Measurements from ENCODE around the gene REG3A.

Gene REG3A

DNA sequence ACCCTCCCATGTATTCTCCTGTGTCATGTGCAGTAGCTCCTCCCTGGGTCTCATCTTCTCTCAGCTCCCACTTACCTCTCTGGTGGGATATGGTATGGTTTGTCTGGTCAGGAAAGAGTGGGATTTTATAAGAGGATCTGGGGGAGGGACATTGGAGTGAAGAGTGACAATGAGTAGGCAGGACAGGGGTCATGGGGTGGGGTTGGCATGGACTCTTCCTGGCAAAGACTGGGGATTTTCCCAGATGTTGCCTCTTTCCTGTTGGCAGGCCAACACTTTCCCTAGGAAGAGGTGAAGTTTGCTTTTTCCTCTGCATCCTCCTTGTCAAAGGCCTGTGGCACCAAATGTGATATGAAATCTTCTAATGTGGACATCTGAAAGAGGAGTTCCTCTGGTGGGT is at the start of gene REG3A:
Gene REG3A, minus strand, starts transcription at position 101 of the 400 bp plus-strand sequence. CDS start 348 bp downstream, outside the sequence.
- no peak for DNase-seq

DNA sequence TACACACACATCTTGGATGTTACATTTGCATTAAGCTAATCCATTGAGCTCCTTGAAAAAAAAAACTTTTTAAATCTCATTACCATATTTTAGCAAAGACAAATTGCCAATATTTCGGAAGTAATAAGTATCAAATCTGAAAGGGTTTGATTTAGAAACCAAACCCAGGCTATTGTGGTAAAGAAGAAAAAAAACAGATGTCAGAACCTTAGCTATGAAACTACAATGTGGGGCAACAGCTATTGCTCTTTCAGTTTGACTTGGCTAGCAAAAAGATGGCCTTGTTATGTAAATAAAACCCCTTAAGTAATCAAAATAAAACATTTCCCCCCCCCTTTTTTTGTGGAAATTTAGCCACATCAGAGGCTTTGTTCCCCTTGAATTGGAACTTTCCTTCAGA is 41.2 kb upstream of the REG3A start:
- no peak for DNase-seq

DNA sequence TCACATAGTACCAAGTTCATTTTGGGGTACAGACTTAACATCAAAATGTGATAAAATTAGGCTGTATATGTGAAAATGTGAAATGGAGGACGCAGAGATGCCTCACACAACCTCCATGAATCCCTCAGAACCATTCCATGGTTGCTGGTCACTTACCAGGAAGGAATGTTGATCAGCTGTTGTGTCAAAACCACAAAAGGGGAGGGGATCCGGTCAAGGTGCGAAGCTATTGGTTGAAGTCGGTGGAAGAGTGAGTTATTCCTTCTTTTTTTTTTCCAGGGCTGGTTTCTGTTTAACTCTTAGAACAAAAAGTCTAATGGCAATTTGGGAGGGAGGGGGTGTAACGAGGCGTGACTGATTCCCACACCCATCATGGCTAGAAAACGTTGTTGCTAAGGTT is 32.3 kb upstream of the REG3A start:
- no peak for DNase-seq

DNA sequence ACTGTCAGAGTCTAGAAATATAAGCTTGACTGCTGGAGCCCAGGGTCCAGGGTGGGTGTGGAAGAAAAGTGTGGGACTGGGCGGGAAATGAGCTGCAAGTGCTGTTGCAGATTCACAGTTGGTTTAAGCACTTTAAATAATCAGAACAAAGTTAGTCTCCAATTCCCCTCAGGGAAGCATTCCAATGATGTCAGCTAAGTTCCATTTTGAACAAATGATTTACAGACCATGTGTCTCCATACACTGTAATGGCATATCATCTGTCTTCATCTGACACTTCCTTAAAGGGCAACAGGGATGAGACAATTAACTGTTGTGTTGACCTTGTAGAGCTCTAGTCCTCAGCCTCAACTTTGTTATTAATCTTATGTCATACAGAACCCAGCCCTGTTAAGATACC is 31.5 kb upstream of the REG3A start:
- no peak for DNase-seq

DNA sequence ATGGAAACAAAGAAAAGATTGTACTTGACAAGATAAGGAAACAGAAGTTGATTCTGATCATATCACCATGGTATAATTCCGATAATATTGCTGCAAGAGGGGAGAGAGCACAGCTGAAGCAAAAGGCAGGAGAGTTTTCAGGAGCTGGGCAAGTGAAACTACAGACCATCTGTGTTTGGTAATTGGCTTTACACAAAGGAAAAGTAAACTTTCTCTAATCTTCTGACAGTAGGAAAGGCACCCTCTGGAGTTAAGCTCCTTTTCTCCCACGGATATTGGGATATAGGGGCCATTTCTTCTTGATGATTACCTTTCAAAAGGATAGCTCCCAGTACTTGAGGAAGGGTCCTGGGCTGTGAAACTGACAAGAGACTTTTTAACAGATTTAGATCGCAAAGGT is 29.9 kb upstream of the REG3A start:
- no peak for DNase-seq

DNA sequence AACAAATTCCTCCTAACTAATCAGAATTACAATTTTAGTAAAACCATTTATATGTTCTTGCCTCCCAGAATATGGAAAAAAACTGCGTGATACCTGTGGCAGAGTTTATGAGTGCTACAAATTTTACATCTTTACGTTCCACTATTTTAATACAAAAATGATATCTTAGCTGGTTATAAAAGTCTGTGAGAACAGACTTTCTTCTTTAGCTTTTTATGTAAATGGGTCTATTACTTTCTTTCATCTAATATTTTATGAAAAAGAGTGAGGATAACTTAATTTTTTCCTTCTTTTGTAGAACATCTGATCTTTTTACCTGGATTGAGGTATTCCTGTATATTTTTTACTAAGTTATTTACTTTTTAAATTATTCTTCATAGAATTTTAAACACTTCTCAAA is 22.1 kb upstream of the REG3A start:
- DNase-seq = no peak

DNA sequence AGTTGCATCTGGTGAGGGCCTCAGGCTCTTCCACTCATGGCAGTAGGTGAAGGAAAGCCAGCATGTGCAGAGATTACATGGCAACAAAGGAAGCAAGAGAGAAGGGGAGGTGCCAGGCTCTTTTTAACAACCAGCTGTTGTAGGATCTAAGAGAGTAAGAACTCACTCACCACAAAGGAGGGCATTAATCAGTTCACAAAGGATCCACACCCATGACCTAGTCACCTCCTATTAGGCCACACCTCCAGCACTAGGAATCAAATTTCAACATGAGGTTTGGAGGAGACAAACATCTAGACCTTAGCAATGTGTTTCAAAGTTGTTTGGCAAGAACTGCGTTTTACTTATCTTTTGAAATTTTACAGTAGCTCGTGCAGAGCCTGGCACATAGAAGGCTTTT is 20.5 kb upstream of the REG3A start:
- no peak for DNase-seq

DNA sequence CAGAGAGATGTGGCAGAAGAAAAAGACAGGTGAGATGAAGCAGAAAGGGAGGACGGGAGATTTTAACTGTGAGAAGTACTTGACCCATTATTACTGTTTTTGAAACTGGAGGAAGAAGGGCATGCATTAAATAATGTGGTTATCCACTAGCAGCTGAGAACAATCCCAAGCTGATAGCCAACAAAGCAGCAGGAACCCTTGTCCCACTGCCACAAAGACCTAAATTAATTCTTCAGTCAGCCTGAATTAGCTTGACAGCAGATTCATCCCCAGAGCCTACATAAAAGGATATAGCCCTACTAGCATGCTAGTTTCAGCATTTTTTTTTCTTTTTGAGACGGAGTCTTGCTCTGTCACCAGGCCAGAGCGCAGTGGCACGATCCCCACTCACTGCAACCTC is 19.5 kb upstream of the REG3A start:
- DNase-seq = no peak

DNA sequence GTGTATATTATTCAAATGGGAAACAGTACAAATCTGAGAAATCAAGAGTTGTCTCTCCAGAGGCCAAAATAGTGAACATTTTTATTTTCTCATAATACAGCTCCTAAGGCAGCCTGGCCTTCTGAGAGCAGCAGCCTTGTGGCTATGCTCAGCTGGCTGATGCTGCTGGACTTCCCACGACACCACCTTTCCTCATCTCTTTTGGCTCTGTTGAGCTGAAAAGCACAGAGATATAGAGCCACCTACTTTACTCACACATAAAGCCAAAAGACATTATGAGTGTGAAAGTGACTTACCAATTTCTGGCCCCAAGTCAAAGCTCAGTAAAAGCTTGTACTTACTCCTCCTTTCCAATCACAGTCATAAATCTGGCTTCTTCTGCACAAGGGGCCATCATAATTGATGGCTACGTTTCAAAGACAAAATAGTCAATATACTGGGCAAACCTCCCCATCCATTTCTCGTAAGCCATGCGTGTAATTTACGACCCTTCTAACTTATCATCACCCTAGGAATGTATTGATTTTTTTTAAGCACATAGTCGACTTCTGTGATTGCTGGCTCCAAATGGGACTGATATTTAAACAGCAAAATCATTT is 18.6 kb upstream of the REG3A start:
- DNase-seq = no peak

DNA sequence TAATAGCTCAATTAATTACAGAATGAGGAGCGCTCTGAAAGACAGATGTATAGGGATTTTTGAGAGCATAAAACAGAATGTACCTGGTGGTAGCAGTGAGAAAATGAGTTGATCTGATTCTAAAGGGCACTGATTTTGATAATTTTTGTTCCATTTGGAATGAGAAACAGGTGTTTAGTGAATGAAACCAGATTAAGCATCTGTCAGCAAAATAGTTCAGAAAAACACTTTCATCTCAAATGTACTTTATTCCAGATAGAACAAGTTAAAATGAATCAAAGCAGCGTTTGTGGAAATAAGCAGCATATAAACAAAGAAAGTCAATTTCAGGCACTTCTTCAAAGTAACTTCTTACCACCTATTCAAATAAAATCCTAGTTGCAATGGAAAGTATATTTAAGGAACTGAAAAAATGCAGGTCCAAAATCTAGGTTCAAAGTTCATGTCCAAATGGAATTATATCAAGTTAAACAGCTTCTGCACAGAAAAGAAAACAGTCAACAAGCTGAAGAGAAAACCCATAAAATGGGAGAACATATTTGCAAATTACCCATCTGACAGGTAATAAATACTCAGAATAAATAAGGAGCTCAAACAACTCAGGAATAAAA is 11.9 kb upstream of the REG3A start:
- DNase-seq = no peak

DNA sequence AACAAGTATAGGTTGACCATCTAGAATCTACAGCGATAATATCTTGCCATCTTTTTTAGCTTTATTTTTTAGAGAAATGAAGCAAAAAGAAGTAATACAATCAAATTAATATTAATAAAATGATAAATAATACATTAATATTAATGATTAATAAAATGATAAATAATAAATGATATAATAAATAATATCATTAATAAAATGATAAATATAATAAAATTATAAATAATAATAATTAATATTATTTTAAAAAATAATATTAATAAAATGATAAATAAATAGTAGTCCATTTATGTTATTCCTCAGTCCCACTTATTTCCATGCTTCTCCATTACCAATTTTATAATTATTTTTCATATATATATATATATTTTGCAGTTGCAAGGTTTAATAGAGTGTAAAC is 3.2 kb upstream of the REG3A start:
- DNase-seq = no peak

DNA sequence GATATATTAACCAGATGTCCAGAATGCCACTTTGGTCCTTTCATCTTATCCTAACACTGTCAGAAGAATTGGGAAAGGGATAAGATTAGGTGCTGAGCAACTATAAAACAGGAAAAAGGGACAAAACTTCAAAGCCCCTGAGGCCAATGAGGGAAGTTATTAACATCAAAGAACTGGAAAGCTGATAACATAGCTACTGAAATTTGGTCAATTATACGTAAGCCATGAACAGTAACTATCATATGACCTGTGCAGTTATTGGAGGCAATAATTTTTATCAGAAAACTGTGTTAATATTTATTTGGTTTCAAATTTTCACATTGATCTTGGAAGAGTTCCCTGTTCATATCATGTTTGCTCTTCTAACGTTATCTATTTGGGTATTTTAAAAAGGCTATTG is 2.6 kb upstream of the REG3A start:
- DNase-seq = no peak

DNA sequence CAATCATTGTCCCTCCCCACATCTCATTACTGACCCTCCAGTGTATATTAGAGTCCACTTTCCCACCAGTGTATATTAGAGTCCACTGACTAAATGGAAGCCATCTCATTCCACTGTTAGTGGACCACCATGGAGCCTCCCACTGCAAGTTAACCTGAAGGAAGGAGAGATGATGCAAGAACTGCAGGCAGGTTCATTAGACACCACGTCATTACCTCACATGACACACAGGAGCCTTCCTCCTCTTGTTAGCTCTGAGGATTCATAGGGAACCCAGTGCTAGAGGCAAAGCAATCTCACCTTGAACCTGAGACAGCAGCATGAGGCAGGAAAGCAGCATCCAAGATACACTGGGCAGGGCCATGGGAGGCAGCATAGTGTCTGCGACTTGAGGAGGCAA is 523 bp downstream of the REG3A start:
- no peak for DNase-seq

DNA sequence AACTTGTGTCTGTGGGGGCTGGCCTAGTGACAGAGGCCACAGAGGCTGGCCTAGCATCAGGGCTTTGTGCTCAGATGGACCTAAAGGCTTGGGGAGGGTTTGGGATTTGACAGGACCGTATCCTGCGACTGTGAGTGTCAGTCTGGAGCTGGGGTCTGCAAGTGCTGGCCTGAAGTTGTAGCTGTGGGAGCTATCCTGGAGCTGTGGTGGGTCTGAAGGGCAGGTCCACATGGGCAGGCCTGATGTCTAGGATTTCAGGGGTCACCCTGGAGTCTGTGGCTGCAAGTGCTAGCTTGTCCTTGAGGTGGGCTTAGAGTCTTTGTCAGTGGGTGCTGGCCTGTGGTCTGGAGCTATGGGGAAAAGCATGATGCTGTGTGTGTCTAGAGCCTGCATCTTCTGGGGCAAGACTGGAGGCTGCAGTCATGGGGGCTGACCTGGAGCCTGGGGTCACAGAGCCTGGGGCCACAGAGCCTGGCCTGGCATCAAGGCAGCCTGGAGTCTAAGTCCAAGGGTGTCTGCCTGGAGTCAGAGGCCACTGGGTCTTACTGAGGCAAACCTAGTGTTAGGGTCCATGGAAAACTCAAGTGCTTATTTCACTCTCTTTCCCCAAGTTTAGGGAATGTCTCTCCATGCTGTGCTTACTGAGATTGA is 3.6 kb downstream of the REG3A start:
- DNase-seq = no peak

DNA sequence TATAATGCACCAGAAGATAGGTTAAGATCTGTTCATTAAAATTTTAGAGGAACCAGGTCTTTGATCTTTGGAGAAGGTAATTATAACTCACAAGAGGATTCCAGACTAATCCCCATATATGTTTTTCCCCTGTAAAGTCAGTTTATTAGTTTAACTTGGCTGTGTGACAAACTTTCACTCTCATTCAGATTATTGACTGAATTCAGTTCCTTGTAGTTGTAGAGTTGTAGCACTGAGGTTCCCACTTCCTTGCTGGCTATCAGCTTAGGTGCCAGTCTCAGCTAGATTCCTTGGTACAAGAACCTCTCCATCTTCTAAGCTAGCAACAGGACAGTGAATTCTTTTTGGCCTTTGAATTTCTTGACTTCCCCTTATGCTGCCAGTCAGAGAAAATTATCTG is 20.1 kb downstream of the REG3A start:
- DNase-seq = no peak

DNA sequence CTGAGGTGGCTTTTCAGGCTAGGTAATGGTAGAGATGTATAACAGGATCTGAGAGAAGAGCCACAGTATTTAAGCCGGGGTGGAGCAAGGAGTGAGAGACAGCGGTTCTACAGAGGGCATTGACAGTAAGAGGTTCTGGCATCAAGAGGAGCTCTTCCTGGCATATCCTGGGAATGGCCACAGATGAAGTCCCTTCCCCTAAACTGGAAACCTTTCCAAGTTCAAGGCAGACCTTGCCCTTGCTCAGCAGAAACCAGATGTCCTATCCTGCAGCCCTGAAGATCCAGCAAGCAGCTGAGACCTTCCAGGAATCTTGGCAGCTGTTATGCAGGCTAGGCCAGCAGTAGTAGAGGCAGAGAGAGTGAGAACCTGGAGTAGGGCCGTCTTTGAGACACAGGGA is 21.2 kb downstream of the REG3A start:
- DNase-seq = no peak

DNA sequence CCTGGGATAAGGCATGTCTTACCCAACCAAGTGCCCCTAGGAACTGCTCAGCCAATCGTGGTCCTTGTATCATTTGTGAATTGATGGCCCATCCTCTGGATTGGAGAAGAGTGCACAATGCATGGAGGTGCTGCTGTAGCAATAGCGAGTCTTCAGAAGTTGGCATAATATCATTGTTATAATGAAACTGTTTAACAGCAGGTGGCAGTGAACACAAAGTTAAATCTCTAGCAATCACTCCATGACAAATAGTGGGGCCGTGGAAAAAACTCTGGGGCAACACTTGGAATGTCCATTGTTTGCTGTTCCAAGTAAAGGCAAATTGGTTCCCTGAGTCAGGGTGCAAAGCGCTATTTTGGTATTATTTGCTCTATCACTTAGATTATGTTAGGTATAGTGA is 27.9 kb downstream of the REG3A start:
- DNase-seq = no peak

DNA sequence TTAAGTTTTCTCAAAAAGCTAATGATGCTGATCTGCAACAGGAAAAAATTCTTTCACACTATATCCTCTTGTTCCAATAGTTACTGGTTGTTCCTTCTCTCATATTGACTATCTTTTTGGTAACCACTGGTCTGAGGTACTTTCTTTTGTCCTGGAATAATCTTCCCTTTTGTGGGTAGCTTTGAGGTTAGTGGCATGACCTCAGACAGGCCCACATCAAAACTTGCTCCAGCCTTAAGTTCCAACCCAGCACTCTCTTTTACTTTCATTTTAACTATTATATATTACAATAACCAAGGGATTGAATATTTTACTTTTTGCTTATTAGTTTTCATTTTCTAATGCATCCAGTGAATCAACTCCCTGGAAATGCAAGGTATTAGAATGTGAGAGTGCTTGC is 29.7 kb downstream of the REG3A start:
- DNase-seq = no peak

DNA sequence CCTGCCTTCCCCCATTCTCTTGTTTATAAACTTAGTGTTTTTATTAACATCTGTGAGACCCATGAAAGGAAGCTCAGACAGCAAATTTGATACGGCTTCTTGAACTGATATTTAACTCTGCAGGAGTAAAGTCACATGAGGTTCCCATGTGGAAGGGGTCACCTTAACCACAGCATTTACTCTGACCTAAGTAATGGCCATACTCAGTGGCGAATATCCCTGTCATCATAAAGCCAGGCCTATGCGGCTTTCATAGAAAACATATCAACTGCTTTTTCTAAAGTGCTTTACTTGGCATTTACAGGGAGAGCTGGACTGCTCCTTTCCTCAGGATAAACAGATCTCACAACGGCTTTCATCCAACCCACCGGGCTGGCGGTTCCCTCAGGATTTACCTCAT is 30.3 kb downstream of the REG3A start:
- DNase-seq = no peak

DNA sequence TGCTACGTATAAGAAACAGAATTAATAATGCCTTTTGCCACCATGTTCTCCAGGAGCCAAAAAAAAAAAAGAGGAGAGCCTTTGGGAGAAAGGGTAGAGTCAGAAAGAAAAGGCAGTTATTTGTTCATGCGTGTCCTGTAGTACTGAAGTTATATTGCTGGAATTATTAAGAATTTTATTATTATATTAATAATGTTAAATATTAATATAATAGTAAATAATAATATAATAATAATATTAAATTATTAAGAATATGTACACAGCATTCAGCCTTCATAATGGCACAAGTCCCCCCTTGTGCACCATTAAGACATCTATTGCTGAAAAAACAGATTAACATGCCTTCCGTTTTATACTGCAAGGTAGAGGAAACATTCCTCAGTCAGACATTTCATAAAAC is 31.1 kb downstream of the REG3A start:
- no peak for DNase-seq

DNA sequence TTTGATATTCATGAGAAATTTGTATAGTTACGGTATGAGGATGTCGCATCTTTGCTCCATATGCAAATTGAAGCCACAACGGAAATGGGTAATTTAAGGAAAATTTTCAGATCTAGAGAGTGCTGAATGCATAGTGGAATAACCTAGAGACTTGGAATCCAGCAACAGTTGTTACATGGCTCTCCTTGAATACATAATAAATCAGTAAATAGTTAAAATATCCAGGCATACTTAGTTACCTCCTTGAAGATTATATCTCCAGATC is 33.9 kb downstream of the REG3A start:
- DNase-seq = no peak

DNA sequence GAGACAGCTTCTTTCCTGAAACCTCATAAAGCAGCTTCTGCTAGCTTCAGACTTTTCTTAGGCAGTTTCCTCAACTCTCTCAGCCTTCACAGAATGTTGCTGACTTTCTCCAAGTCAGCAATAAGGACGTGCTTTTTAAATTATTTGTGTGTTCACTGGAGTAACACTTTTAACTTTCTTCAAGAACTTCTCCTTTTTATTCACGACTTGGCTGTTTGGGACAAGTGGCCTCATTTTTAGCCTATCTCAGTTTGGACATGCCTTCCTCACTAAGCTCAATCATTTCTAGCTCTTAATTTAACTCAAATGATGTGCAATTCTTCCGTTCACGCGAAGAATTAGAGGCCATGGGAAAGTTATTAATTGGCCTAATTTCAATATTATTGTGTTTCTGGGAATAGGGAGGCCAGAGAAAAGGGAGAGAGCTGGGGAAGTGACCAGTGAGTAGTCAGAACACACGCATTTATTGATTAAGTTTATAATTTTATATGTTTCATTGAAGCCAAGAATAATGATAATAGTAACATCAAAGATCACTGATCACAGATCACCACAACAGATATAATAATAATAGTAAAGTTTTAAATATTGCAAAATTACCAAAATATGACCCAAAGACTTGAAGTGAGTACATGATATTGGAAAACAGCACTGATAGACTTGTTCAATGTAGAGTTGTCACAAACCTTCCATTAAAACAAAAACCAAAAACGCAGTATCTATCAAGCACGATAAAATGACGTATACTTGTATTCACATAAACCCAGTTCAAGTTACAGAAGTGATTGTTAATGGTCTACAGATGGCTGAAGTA is 34.4 kb downstream of the REG3A start:
- no peak for DNase-seq

DNA sequence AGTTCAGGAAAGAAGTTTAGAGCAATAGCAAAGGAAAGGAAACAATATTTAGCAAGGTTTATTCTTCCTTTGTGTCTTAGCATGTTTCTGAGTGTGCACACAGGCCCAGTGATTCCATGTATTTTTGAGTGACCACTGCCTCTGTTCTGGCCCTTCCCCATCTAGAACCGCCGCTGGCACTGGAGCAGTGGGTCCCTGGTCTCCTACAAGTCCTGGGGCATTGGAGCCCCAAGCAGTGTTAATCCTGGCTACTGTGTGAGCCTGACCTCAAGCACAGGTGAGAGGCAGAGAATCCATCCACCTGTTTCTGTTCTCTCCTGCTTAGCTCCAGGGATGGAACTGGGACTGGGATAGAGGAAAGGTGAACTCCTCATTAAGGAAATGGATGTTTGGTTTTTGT is 36.9 kb downstream of the REG3A start:
- no peak for DNase-seq

DNA sequence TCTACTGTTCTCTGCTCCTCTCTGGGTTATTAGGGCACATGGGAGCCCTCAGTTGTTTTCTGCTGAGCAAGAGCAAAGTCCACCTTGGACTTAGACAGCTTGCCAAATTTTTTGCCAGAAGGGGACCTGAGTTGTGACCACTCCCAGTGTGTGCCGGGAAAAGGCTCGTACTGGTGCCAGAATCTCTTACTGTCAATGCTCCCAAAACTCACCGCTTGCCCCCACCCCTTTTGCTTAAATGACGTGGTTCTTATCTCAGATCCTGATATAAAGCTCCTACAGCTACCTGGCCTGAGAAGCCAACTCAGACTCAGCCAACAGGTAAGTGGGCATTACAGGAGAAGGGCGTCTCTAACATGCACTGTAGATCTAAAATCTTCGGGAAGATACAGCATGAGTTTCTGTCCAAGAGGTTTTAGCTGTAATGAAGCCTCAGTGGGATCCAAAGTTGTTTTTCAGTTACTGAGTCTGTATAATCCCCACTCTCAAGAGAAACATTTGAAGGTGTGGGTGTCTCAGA is 39.3 kb downstream of the REG3A start, which contains the start of gene REG1A:
Gene REG1A, plus strand, starts transcription at position 295 of the 520 bp plus-strand sequence. CDS start 374 bp downstream, outside the sequence.
- DNase-seq = no peak

All from NK-92 treated with Interleukin-12 subunit alpha and Interleukin-12 subunit beta, amount 100 ng/mL, for 24 hours (cell line).